IPS DF 4.7 (cell line): ENCODE measurements around the gene SNED1.

Experiments used
- DNase-seq: peaks from one replicate; pipeline ENCODE4 v3.0.0-alpha.2; 2013; ENCODE audit warnings: low spot score; ENCODE audit errors: extremely low read depth

SNED1 gene

GRCh38 chr2:240991378-240992263 is 6.8 kb upstream of the SNED1 start:
- no peak for DNase-seq

GRCh38 chr2:240992572-240993291 is 5.7 kb upstream of the SNED1 start:
- DNase-seq: no peak

- no peak for DNase-seq
Measured at GRCh38 chr2:240993446-240994170, 4.8 kb upstream of the SNED1 start.

- no peak for DNase-seq
Measured at GRCh38 chr2:240994171-240994896, 4.1 kb upstream of the SNED1 start.

GRCh38 chr2:240995041-240996021 is 3.1 kb upstream of the SNED1 start:
- no peak for DNase-seq

GRCh38 chr2:240996161-240996833 is 2.1 kb upstream of the SNED1 start:
- DNase-seq: no peak

- DNase-seq: no peak
Measured at GRCh38 chr2:240996834-240997140, 1.6 kb upstream of the SNED1 start.

GRCh38 chr2:240997141-240997855 is 1.1 kb upstream of the SNED1 start:
- DNase-seq: no peak

GRCh38 chr2:240998706-240998994 is 232 bp downstream of the SNED1 start:
- no peak for DNase-seq

- no peak for DNase-seq
Measured at GRCh38 chr2:240998995-240999791, 775 bp downstream of the SNED1 start.

- no peak for DNase-seq
Measured at GRCh38 chr2:240999873-241000541, 1.6 kb downstream of the SNED1 start.

GRCh38 chr2:241000831-241001321 is 2.5 kb downstream of the SNED1 start:
- DNase-seq: no peak

GRCh38 chr2:241001413-241002274 is 3.2 kb downstream of the SNED1 start:
- no peak for DNase-seq

- DNase-seq: no peak
Measured at GRCh38 chr2:241002275-241003046, 4.0 kb downstream of the SNED1 start.

- DNase-seq: no peak
Measured at GRCh38 chr2:241003047-241003360, 4.6 kb downstream of the SNED1 start.

GRCh38 chr2:241003369-241003768 is 5.0 kb downstream of the SNED1 start:
- DNase-seq: no peak
